ENCODE results near the gene MPPED2. TPM values are rescaled to one million over a fixed set of nuclear protein-coding genes. Genes with fewer than 3 reads are reported as not detected.

MPPED2 gene
- total RNA-seq, 2 donors from 2014 or later = 0.57 to 1.8 TPM

- Histone ChIP-seq H3K4me1 (peaks cover 9% of the 10 kb centered on the region), H3K27ac (no peak overlapping the region), H3K9me3 (no peaks in the 10 kb centered on the region), H3K9ac (ENCODE audit: low read depth in 2 of 2, low read length in 2 of 2) (no peak overlapping the region), H3K36me3 (no peaks in the 10 kb centered on the region), H3K4me3 (no peak overlapping the region), H3K27me3 (no peaks in the 10 kb centered on the region)
- intact Hi-C loops (cut with DNase I) = no loop called here
- no peak for TF ChIP-seq CTCF (IDR thresholded peaks at IDR 0.05)
- DNase-seq = no peak
Measured at GRCh38 chr11:30487200-30487898, 98.8 kb downstream of the MPPED2 start.

- H3K4me1 ChIP-seq = peaks cover 9% of the 10 kb centered on the region
- H3K27ac ChIP-seq = no peak overlapping the region
- DNase-seq = no peak
- H3K9me3 ChIP-seq = no peaks in the 10 kb centered on the region
- no peak overlapping the region for H3K4me3 ChIP-seq
- no peak for TF ChIP-seq CTCF (IDR thresholded peaks at IDR 0.05)
- intact Hi-C loops (cut with DNase I) = no loop called here
- no peaks in the 10 kb centered on the region for H3K36me3 ChIP-seq
- no peak overlapping the region for H3K9ac ChIP-seq (ENCODE audit: low read depth in 2 of 2, low read length in 2 of 2)
- no peaks in the 10 kb centered on the region for H3K27me3 ChIP-seq
Measured at GRCh38 chr11:30485756-30486155, 100.4 kb downstream of the MPPED2 start.

GRCh38 chr11:30485222-30485621 lies 100.9 kb downstream of the MPPED2 start:
- Histone ChIP-seq H3K27me3 (no peaks in the 10 kb centered on the region), H3K4me3 (no peak overlapping the region), H3K4me1 (peaks cover 9% of the 10 kb centered on the region), H3K36me3 (no peaks in the 10 kb centered on the region), H3K27ac (no peak overlapping the region), H3K9ac (ENCODE audit: low read depth in 2 of 2, low read length in 2 of 2) (no peak overlapping the region), H3K9me3 (no peaks in the 10 kb centered on the region)
- TF ChIP-seq CTCF (IDR thresholded peaks at IDR 0.05) = no peak
- intact Hi-C loops (cut with DNase I) = no loop called here
- no peak for DNase-seq

GRCh38 chr11:30483056-30483455 lies 103.1 kb downstream of the MPPED2 start:
- no peaks in the 10 kb centered on the region for H3K36me3 ChIP-seq
- no peak for TF ChIP-seq CTCF (IDR thresholded peaks at IDR 0.05)
- H3K9ac ChIP-seq (ENCODE audit: low read depth in 2 of 2, low read length in 2 of 2) = no peak overlapping the region
- no peak overlapping the region for H3K27ac ChIP-seq
- no peaks in the 10 kb centered on the region for H3K9me3 ChIP-seq
- no peaks in the 10 kb centered on the region for H3K4me1 ChIP-seq
- intact Hi-C loops (cut with DNase I) = no loop called here
- H3K27me3 ChIP-seq = no peaks in the 10 kb centered on the region
- no peak overlapping the region for H3K4me3 ChIP-seq
- no peak for DNase-seq

GRCh38 chr11:30481796-30482195 lies 104.4 kb downstream of the MPPED2 start:
- Histone ChIP-seq H3K4me3 (no peak overlapping the region), H3K36me3 (no peaks in the 10 kb centered on the region), H3K9me3 (no peaks in the 10 kb centered on the region), H3K4me1 (no peaks in the 10 kb centered on the region), H3K9ac (ENCODE audit: low read depth in 2 of 2, low read length in 2 of 2) (no peak overlapping the region), H3K27ac (no peak overlapping the region), H3K27me3 (no peaks in the 10 kb centered on the region)
- no peak for TF ChIP-seq CTCF (IDR thresholded peaks at IDR 0.05)
- DNase-seq = no peak
- intact Hi-C loops (cut with DNase I) = no loop called here
